ENCODE results near the gene DNAJB14. TPM values are rescaled to one million over a fixed set of nuclear protein-coding genes. Genes with fewer than 3 reads are reported as not detected.

The DNAJB14 gene
- total RNA-seq, 1 donor from 2014 or later = 37.0 TPM

- no peak for DNase-seq (ENCODE audit: low read depth, low spot score)
- Mint-ChIP-seq H3K36me3 (ENCODE audit: low read depth) (no peaks in the 10 kb centered on the region), H3K27ac (ENCODE audit: unreplicated experiment) (no peak overlapping the region), H3K9me3 (no peaks in the 10 kb centered on the region), H3K4me1 (no peaks in the 10 kb centered on the region), H3K4me3 (no peak overlapping the region), H3K27me3 (ENCODE audit: low read depth) (no peaks in the 10 kb centered on the region)
- peak; percentile 78 for TF ChIP-seq CTCF (conservative IDR thresholded peaks at IDR 0.05)
Measured at GRCh38 chr4:99885063-99885664, 61.3 kb downstream of the DNAJB14 start.

DNA sequence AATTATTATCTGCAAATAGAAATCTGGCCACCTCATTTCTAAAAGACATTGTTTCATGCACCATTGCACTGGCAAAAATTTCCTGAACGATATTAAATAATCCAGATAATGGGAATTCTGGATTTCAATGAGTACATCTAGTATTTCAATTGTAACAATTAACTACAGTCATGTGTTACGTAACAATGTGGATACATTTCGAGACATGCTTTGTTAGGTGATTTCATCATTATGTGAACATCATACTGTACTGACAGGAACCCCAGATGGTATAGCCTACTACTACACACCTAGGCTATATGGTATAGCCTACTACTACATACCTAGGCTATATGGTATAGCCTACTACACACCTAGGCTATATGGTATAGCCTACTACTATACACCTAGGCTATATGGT, 67.0 kb downstream of the DNAJB14 start:
- Mint-ChIP-seq H3K27ac (ENCODE audit: unreplicated experiment) (no peak overlapping the region), H3K27me3 (ENCODE audit: low read depth) (no peaks in the 10 kb centered on the region), H3K9me3 (no peaks in the 10 kb centered on the region), H3K4me1 (no peaks in the 10 kb centered on the region), H3K4me3 (no peak overlapping the region), H3K36me3 (ENCODE audit: low read depth) (no peaks in the 10 kb centered on the region)
- no peak for TF ChIP-seq CTCF (conservative IDR thresholded peaks at IDR 0.05)
- no peak for DNase-seq (ENCODE audit: low read depth, low spot score)

DNA sequence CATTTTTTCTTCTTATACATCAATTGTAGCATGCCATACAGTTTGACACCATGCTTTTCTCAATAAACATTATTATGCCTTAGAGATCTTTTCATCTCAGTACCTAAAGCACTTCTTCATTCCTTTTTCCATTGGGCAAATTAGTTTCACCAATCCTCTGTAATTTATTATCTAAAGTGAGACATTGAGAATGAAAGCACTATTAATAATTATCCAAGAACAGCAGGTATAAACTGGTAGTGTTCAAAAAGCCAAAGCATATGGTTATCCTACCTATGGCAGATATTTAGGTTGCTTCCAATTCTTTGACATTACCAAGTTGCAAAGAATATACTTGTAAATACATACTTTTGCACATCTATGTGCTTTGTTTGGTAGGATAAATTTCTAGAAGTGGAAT, 67.8 kb downstream of the DNAJB14 start:
- DNase-seq (ENCODE audit: low read depth, low spot score) = no peak
- H3K36me3 Mint-ChIP-seq (ENCODE audit: low read depth) = no peaks in the 10 kb centered on the region
- no peak overlapping the region for H3K4me3 Mint-ChIP-seq
- H3K27ac Mint-ChIP-seq (ENCODE audit: unreplicated experiment) = no peak overlapping the region
- H3K9me3 Mint-ChIP-seq = no peaks in the 10 kb centered on the region
- H3K4me1 Mint-ChIP-seq = no peaks in the 10 kb centered on the region
- H3K27me3 Mint-ChIP-seq (ENCODE audit: low read depth) = no peaks in the 10 kb centered on the region
- TF ChIP-seq CTCF (conservative IDR thresholded peaks at IDR 0.05) = no peak

- no peak for DNase-seq (ENCODE audit: low read depth, low spot score)
- H3K36me3 Mint-ChIP-seq (ENCODE audit: low read depth) = no peaks in the 10 kb centered on the region
- TF ChIP-seq CTCF (conservative IDR thresholded peaks at IDR 0.05) = no peak
- H3K4me1 Mint-ChIP-seq = no peaks in the 10 kb centered on the region
- no peaks in the 10 kb centered on the region for H3K9me3 Mint-ChIP-seq
- H3K27ac Mint-ChIP-seq (ENCODE audit: unreplicated experiment) = no peak overlapping the region
- H3K4me3 Mint-ChIP-seq = no peak overlapping the region
- H3K27me3 Mint-ChIP-seq (ENCODE audit: low read depth) = no peaks in the 10 kb centered on the region
Measured at GRCh38 chr4:99876946-99877345, 69.5 kb downstream of the DNAJB14 start.

DNA sequence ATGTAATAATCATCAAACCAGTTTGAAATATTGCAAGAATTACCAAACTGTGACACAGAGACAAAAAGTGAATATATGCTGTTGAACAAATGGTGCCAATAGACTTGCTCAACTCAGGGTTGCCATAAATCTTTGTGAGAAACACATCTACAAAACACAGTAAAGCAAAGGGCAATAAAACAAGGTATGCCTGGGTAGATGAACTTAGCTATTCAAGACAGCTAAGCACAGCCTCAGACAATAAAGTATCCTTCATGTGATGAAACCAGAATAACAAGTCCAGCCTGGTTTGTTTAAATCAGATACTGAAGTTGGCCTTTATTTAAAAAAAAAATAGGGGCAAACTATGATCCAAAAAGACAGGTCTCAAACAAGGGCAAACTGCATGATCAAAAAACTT, 71.3 kb downstream of the DNAJB14 start:
- no peak for TF ChIP-seq CTCF (conservative IDR thresholded peaks at IDR 0.05)
- Mint-ChIP-seq H3K27me3 (ENCODE audit: low read depth) (no peaks in the 10 kb centered on the region), H3K4me3 (no peak overlapping the region), H3K36me3 (ENCODE audit: low read depth) (no peaks in the 10 kb centered on the region), H3K27ac (ENCODE audit: unreplicated experiment) (no peak overlapping the region), H3K9me3 (no peaks in the 10 kb centered on the region), H3K4me1 (no peaks in the 10 kb centered on the region)
- DNase-seq (ENCODE audit: low read depth, low spot score) = no peak
